GM19372 (cell line): ENCODE measurements around the gene SUGP2.
A peak's percentile ranks its signal among the peaks of the same experiment; 100 is the strongest.
"Not testable (repeated sequence)": the region's sequence is repeated elsewhere in the genome, so short reads cannot be mapped to it uniquely, and the experiment has no call there.

Source experiments
- ATAC-seq: cut with Tn5 transposase; IDR thresholded peaks from one replicate; pipeline ENCODE4 v1.9.1; 2021; ENCODE audit warnings: mild to moderate bottlenecking, low read depth, moderate library complexity; ENCODE audit not compliant: unreplicated experiment

The SUGP2 gene

GRCh38 chr19:19034204-19034624 lies 897 bp upstream of the SUGP2 start:
- ATAC-seq, result no peak

- ATAC-seq, result no peak
Measured at GRCh38 chr19:19033176-19033425, 216 bp downstream of the SUGP2 start.

GRCh38 chr19:19032420-19033175 lies 719 bp downstream of the SUGP2 start:
- ATAC-seq, result peak; percentile 41

- ATAC-seq, result no peak
Measured at GRCh38 chr19:19031891-19032290, 1.4 kb downstream of the SUGP2 start.

GRCh38 chr19:19028526-19028925 lies 4.8 kb downstream of the SUGP2 start:
- ATAC-seq, result no peak

GRCh38 chr19:19027228-19027627 lies 6.1 kb downstream of the SUGP2 start:
- ATAC-seq, result no peak

GRCh38 chr19:19026299-19026971 lies 6.9 kb downstream of the SUGP2 start:
- ATAC-seq, result no peak

- ATAC-seq, result no peak
Measured at GRCh38 chr19:19025861-19026260, 7.5 kb downstream of the SUGP2 start.

- not testable (repeated sequence) for ATAC-seq
Measured at GRCh38 chr19:19023376-19023775, 9.9 kb downstream of the SUGP2 start.

GRCh38 chr19:19022380-19022961 lies 10.8 kb downstream of the SUGP2 start:
- no peak for ATAC-seq

- no peak for ATAC-seq
Measured at GRCh38 chr19:19021115-19021514, 12.2 kb downstream of the SUGP2 start.

- ATAC-seq, result no peak
Measured at GRCh38 chr19:19010551-19010950, 22.8 kb downstream of the SUGP2 start.

GRCh38 chr19:19009951-19010350 lies 23.4 kb downstream of the SUGP2 start:
- no peak for ATAC-seq

- no peak for ATAC-seq
Measured at GRCh38 chr19:19006213-19006612, 27.1 kb downstream of the SUGP2 start.

GRCh38 chr19:19004144-19004543 lies 29.2 kb downstream of the SUGP2 start:
- ATAC-seq, result no peak

- no peak for ATAC-seq
Measured at GRCh38 chr19:18999896-19000620, 33.3 kb downstream of the SUGP2 start.

- ATAC-seq, result no peak
Measured at GRCh38 chr19:18999016-18999758, 34.1 kb downstream of the SUGP2 start.

GRCh38 chr19:18998276-18998675 lies 35.0 kb downstream of the SUGP2 start:
- ATAC-seq, result no peak

- ATAC-seq, result no peak
Measured at GRCh38 chr19:18996796-18997394, 36.4 kb downstream of the SUGP2 start.

GRCh38 chr19:18996351-18996750 lies 37.0 kb downstream of the SUGP2 start:
- ATAC-seq, result no peak
